Neuronal stem cell (in vitro differentiated cells): ENCODE data around the gene C5orf15.
A peak's percentile ranks its signal among the peaks of the same experiment; 100 is the strongest.

Experiments
- DNase-seq: peaks from one replicate; pipeline ENCODE4 v3.0.0-alpha.2; 2013; ENCODE audit warnings: low spot score
- H2AFZ ChIP-seq: one replicate; pipeline ENCODE4 v1.6.1; 2013; ENCODE audit warnings: mild to moderate bottlenecking, low read length, inconsistent platforms
- H2AK5ac ChIP-seq: 2 replicates; pipeline ENCODE4 v1.6.1; 2013; ENCODE audit warnings: low read depth, mild to moderate bottlenecking, inconsistent platforms, low read length, moderate library complexity, mixed read lengths
- H2BK120ac ChIP-seq: 2 replicates; pipeline ENCODE4 v1.6.1; 2013; ENCODE audit warnings: low read depth, mild to moderate bottlenecking, inconsistent platforms, low read length, moderate library complexity, mixed read lengths
- H2BK12ac ChIP-seq: one replicate; pipeline ENCODE4 v1.6.1; 2013; ENCODE audit warnings: low read length, inconsistent platforms
- H2BK15ac ChIP-seq: 2 replicates; pipeline ENCODE4 v1.6.1; 2013; ENCODE audit warnings: mild to moderate bottlenecking, low read length, inconsistent platforms, mixed read lengths
- H2BK5ac ChIP-seq: one replicate; pipeline ENCODE4 v1.6.1; 2013; ENCODE audit warnings: inconsistent platforms, mild to moderate bottlenecking, low read length, moderate library complexity
- H3K14ac ChIP-seq: one replicate; pipeline ENCODE4 v1.6.1; 2013; ENCODE audit warnings: low read length, inconsistent platforms
- H3K18ac ChIP-seq: 2 replicates; pipeline ENCODE4 v1.6.1; 2013; ENCODE audit warnings: low read length, inconsistent platforms
- H3K23ac ChIP-seq: 2 replicates; pipeline ENCODE4 v1.6.1; 2013; ENCODE audit warnings: low read depth, mild to moderate bottlenecking, mixed read lengths, low read length, inconsistent platforms; ENCODE audit not compliant: poor library complexity
- H3K27ac ChIP-seq: replicated peaks from 3 replicates; pipeline ENCODE4 v1.5.1; 2013; ENCODE audit warnings: low read length, inconsistent platforms
- H3K27me3 ChIP-seq, 3 experiments: 2 replicates each; pipeline ENCODE4 v1.6.1; 2013; ENCODE audit warnings: low read length in 3 of 3, mild to moderate bottlenecking in 2 of 3, inconsistent platforms in 1 of 3, low read depth in 1 of 3, mixed read lengths in 1 of 3, moderate library complexity in 1 of 3; ENCODE audit not compliant: control insufficient read depth in 3 of 3, insufficient read depth in 3 of 3
- H3K36me3 ChIP-seq, 2 donors: replicated peaks in 1 of 2; 2 replicates each; pipeline ENCODE4 v1.6.1; 2013; ENCODE audit warnings: low read length in 2 of 2; ENCODE audit not compliant: control insufficient read depth in 2 of 2, insufficient read depth in 2 of 2
- H3K4ac ChIP-seq: 2 replicates; pipeline ENCODE4 v1.6.1; 2013; ENCODE audit warnings: inconsistent platforms, mild to moderate bottlenecking, low read length, moderate library complexity
- H3K4me1 ChIP-seq, 2 donors: 1 replicate in 1 of 2; 2 replicates in 1 of 2; pipeline ENCODE4 v1.6.1; 2013; ENCODE audit warnings: low read length in 2 of 2, low read depth in 1 of 2; ENCODE audit not compliant: control insufficient read depth in 2 of 2, insufficient read depth in 1 of 2
- H3K4me2 ChIP-seq: one replicate; pipeline ENCODE4 v1.6.1; 2013; ENCODE audit warnings: mild to moderate bottlenecking, low read length, inconsistent platforms; ENCODE audit not compliant: insufficient read depth, poor library complexity, severe bottlenecking
- H3K4me3 ChIP-seq, 2 donors: 2 replicates each; pipeline ENCODE4 v1.5.1; 2013; ENCODE audit warnings: low read length in 2 of 2, mild to moderate bottlenecking in 2 of 2, inconsistent platforms in 1 of 2, moderate library complexity in 1 of 2
- H3K79me1 ChIP-seq: one replicate; pipeline ENCODE4 v1.6.1; 2013; ENCODE audit warnings: low read depth, mild to moderate bottlenecking, inconsistent platforms, low read length, moderate library complexity
- H3K9ac ChIP-seq: one replicate; pipeline ENCODE4 v1.6.1; 2013; ENCODE audit warnings: mild to moderate bottlenecking, low read depth, low read length, inconsistent platforms; ENCODE audit not compliant: poor library complexity
- H3K9me3 ChIP-seq, 2 donors: replicated peaks in 1 of 2; 2 replicates each; pipeline versions ENCODE3 to v1.6.1; 2013; ENCODE audit warnings: low read length in 2 of 2, mild to moderate bottlenecking in 2 of 2, inconsistent platforms in 1 of 2, low read depth in 1 of 2, mixed read lengths in 1 of 2, moderate library complexity in 1 of 2; ENCODE audit not compliant: control insufficient read depth in 2 of 2, insufficient read depth in 1 of 2
- H4K8ac ChIP-seq: one replicate; pipeline ENCODE4 v1.6.1; 2013; ENCODE audit warnings: low read depth, mild to moderate bottlenecking, inconsistent platforms, low read length, moderate library complexity
- H4K91ac ChIP-seq: one replicate; pipeline ENCODE4 v1.6.1; 2013; ENCODE audit warnings: low read length, low read depth, mild to moderate bottlenecking, inconsistent platforms; ENCODE audit not compliant: poor library complexity
- WGBS, 2 donors: extraction: QIAGEN DNeasy Blood & Tissue Kit; methylation state at CpG; one replicate each; pipeline ENCODE4 v1.1.7; 2013; ENCODE audit warnings: missing lambda C conversion rate in 2 of 2, mixed read lengths in 1 of 2; ENCODE audit not compliant: insufficient read length in 2 of 2, insufficient replicate concordance in 1 of 2; ENCODE audit errors: extremely low coverage in 2 of 2; 5-methylcytosine and 5-hydroxymethylcytosine counted together

Gene C5orf15

DNA sequence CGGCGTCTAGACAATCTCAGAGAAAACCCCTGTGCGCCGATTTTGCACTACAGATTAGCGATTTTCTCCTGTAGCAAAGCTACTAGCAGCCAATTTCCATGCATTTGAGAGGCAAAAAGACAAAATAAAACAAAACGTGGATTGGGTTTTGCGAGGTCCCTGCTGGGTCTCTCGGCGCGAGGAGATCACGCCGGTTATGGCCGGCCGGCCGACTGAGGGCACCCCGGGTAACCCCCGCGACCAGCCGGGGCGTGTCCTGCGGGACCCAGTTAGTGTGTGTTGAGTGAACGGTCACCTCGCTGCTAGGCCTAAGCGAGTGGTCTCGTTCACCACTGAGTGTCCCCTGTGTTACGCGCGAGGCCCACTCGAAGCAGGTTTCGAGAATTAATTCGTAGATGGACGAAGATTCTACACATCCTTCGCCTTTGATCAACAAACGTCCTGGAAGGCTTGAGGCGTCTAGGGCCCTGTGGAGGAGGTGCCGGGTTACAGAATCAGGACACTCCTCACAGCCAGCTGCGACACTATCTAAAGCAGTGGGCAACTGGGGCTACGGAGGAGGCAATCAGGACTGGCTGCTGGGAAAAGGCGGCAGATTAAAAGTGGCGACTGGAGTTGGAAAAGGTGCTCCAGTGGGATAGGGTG lies 37.1 kb upstream of the C5orf15 start:
- H3K79me1 ChIP-seq, result peaks cover 6% of the 10 kb centered on the region
- no peak overlapping the region for H2BK12ac ChIP-seq
- H3K4me2 ChIP-seq, result peak overlapping the region; percentile 70
- DNase-seq, result no peak
- H3K9ac ChIP-seq, result peak overlapping the region; percentile 65
- no peak overlapping the region for H4K91ac ChIP-seq
- peak overlapping the region; percentile 98 for H3K18ac ChIP-seq
- no peak overlapping the region for H3K23ac ChIP-seq
- no peaks in the 10 kb centered on the region for H3K27me3 ChIP-seq
- no peak overlapping the region for H3K14ac ChIP-seq
- H2AK5ac ChIP-seq, result peak overlapping the region; percentile 23
- peak overlapping the region; percentile 98 for H2AFZ ChIP-seq
- H2BK15ac ChIP-seq, result no peak overlapping the region
- H3K36me3 ChIP-seq, result peaks cover 6 to 23% of the 10 kb centered on the region in 2 donors
- H3K4ac ChIP-seq, result no peak overlapping the region
- H4K8ac ChIP-seq, result no peak overlapping the region
- no peak overlapping the region for H2BK5ac ChIP-seq
- H3K4me1 ChIP-seq, result peaks cover 17 to 21% of the 10 kb centered on the region in 2 donors
- no peak overlapping the region for H2BK120ac ChIP-seq
- WGBS, 2 donors, result no CpG with 5 or more reads among the region's 40 CpGs
- no peaks in the 10 kb centered on the region for H3K9me3 ChIP-seq
- peak overlapping the region; percentile 74 for H3K27ac ChIP-seq
- H3K4me3 ChIP-seq, result peak overlapping the region; percentile 91 to 96

DNA sequence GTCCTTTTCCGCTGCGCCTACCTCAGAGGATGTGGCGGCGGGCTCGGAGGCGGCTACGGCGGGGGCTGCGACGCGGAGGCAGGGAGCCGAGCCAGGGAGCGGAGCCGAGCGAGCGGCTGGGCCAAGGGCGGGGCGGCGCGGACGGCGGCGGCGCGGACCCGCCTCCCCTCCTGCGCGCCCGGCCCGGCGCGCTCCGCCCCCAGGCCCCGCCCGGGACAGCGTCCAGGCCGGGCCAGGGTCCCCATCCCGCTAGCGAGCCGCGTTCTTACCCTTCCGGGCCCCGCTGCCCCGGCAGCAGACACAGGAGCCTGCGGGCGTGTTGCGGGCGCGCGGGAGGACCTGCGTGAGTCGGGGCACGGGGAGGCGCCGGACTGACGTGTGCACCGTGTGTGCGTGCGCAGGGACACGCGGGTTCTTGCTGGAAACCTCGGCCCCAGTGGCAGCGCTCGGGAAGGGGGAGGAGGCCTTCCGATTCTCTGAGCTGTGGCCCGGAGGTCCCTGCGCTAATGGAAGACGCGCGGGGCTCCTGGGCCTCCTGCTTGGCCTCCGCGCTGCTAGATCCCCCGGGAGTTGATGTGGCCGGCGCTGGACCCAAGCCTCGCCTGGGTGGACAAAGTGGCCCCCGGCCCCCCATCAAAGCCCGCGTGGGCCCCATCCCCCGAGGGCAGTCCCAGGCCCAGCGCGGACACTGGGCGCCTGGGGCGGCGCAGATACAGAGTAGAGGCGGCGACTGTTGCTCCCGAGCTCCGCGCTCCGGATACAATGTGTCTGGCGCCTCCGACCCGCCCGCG lies 36.4 kb upstream of the C5orf15 start, which contains the start of gene VDAC1:
Gene VDAC1 (minus strand): TSS at position 350 of the 791 bp plus-strand sequence. CDS start 11,963 bp downstream, outside the sequence.
- Histone ChIP-seq H3K4me1 (peaks cover 17 to 23% of the 10 kb centered on the region in 2 donors), H3K14ac (peak within 1 kb of the TSS; percentile 87), H3K27ac (peak within 1 kb of the TSS; percentile 74), H2AFZ (peak within 1 kb of the TSS; percentile 98), H3K79me1 (peaks cover 9% of the 10 kb centered on the region), H2BK120ac (no peak within 1 kb of the TSS), H2BK5ac (peak within 1 kb of the TSS; percentile 76), H3K4ac (no peak within 1 kb of the TSS), H2BK15ac (peak within 1 kb of the TSS; percentile 73), H2BK12ac (no peak within 1 kb of the TSS), H3K4me2 (peak within 1 kb of the TSS; percentile 78), H3K27me3 (no peaks in the 10 kb centered on the region), H3K36me3 (peaks cover 6 to 29% of the 10 kb centered on the region in 2 donors), H2AK5ac (peak within 1 kb of the TSS; percentile 79), H4K8ac (no peak within 1 kb of the TSS), H3K4me3 (peak within 1 kb of the TSS; percentile 96 to 98), H3K23ac (peak within 1 kb of the TSS; percentile 99), H3K9ac (peak within 1 kb of the TSS; percentile 99), H4K91ac (no peak within 1 kb of the TSS), H3K9me3 (no peaks in the 10 kb centered on the region), H3K18ac (peak within 1 kb of the TSS; percentile 98)
- no CpG with 5 or more reads among the region's 96 CpGs for WGBS, 2 donors
- DNase-seq, result peak; percentile 85

DNA sequence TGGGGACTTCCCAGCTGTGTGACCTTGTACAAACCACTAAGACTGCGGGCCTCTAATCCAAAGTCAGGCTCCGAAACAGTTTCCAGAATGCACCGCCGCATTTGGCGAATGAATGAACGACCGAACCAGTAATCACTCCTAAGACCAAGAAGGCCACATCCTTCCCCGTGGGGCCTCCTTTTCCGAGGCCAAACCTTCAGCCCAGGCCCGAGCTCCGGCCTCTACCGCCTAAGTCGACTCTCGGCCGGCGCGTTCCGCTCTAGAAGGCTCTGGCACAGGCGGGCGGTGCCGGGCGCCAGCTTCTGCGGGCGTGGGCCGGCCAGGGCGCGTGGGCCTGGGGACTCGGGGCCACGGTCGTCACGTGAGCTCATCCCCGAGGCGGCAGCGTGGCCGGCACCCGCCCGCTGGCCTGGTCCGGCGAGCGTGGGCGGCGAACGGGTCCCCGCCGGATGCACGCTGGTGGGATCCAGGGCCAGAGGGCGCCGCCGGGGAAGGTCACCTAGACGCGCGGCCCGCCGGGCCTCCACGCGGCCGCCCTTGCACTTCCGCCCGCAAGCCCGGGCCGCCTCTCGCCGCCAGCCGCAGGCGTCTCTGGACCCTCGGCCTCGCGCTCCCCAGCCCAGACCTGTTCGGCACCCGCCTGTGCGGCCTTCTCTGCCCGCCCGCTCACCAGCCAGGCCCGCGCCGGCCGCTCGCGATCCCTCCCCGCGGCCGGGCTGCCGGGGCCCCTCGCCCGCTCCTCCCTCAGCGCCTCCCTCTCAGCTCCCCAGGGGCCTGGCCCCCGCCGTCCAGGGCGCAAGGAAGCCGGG lies 35.6 kb upstream of the C5orf15 start:
- H3K23ac ChIP-seq, result peak overlapping the region; percentile 99
- no peak overlapping the region for H3K4ac ChIP-seq
- no peaks in the 10 kb centered on the region for H3K9me3 ChIP-seq
- no peak overlapping the region for H2BK120ac ChIP-seq
- H3K18ac ChIP-seq, result peak overlapping the region; percentile 97
- no peak overlapping the region for H2BK5ac ChIP-seq
- H3K4me1 ChIP-seq, result peaks cover 17 to 23% of the 10 kb centered on the region in 2 donors
- H4K91ac ChIP-seq, result no peak overlapping the region
- peak overlapping the region; percentile 96 to 98 for H3K4me3 ChIP-seq
- no CpG with 5 or more reads among the region's 90 CpGs for WGBS, 2 donors
- H2BK12ac ChIP-seq, result no peak overlapping the region
- DNase-seq, result peak; percentile 37
- peak overlapping the region; percentile 79 for H2AK5ac ChIP-seq
- H3K4me2 ChIP-seq, result peak overlapping the region; percentile 78
- no peaks in the 10 kb centered on the region for H3K27me3 ChIP-seq
- H2AFZ ChIP-seq, result peak overlapping the region; percentile 88
- H3K14ac ChIP-seq, result peak overlapping the region; percentile 58
- H3K79me1 ChIP-seq, result peaks cover 10% of the 10 kb centered on the region
- no peak overlapping the region for H4K8ac ChIP-seq
- H3K27ac ChIP-seq, result peak overlapping the region; percentile 54
- peaks cover 6 to 36% of the 10 kb centered on the region in 2 donors for H3K36me3 ChIP-seq
- peak overlapping the region; percentile 93 for H3K9ac ChIP-seq
- H2BK15ac ChIP-seq, result no peak overlapping the region
